Measurements from ENCODE around the gene SUPT3H.
"Not testable (repeated sequence)": the region's sequence is repeated elsewhere in the genome, so short reads cannot be mapped to it uniquely, and the experiment has no call there.

DNA sequence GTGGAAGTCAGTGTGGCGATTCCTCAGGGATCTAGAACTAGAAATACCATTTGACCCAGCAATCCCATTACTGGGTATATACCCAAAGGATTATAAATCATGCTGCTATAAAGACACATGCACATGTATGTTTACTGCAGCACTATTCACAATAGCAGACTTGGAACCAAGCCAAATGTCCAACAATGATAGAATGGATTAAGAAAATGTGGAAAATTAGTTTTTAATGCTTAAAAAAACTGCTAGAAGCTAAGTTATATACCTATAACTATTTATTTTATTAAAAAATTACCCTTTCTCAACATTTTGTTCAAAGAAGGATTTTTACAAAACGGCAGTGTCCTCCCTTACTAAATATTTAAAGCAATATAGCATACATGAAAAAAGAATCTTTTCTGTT lies 335.1 kb downstream of the SUPT3H start:
- TF ChIP-seq, protein P1, sequence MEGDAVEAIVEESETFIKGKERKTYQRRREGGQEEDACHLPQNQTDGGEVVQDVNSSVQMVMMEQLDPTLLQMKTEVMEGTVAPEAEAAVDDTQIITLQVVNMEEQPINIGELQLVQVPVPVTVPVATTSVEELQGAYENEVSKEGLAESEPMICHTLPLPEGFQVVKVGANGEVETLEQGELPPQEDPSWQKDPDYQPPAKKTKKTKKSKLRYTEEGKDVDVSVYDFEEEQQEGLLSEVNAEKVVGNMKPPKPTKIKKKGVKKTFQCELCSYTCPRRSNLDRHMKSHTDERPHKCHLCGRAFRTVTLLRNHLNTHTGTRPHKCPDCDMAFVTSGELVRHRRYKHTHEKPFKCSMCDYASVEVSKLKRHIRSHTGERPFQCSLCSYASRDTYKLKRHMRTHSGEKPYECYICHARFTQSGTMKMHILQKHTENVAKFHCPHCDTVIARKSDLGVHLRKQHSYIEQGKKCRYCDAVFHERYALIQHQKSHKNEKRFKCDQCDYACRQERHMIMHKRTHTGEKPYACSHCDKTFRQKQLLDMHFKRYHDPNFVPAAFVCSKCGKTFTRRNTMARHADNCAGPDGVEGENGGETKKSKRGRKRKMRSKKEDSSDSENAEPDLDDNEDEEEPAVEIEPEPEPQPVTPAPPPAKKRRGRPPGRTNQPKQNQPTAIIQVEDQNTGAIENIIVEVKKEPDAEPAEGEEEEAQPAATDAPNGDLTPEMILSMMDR (IDR thresholded peaks at IDR 0.05; ENCODE audit: low read depth, low read length), result not testable (repeated sequence)
- TF ChIP-seq POLR2A (IDR thresholded peaks at IDR 0.05; ENCODE audit: extremely low read depth, insufficient read length); MYC (IDR thresholded peaks at IDR 0.05; ENCODE audit: low read depth, low read length): not testable (repeated sequence)
- TF ChIP-seq, protein P2, sequence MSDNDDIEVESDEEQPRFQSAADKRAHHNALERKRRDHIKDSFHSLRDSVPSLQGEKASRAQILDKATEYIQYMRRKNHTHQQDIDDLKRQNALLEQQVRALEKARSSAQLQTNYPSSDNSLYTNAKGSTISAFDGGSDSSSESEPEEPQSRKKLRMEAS (IDR thresholded peaks at IDR 0.05; ENCODE audit: low read depth, low read length), result not testable (repeated sequence)
